GM18505 (cell line): ENCODE results near the gene PCBP3.
"Not testable (repeated sequence)": the region's sequence is repeated elsewhere in the genome, so short reads cannot be mapped to it uniquely, and the experiment has no call there.

ENCODE experiments used
- ATAC-seq: cut with Tn5 transposase; IDR thresholded peaks from one replicate; pipeline ENCODE4 v1.9.1; 2021; ENCODE audit not compliant: unreplicated experiment
- POLR2A ChIP-seq: IDR thresholded peaks from 4 replicates; pipeline ENCODE4 v1.6.1; 2011; ENCODE audit warnings: borderline replicate concordance; ENCODE audit not compliant: insufficient read depth, insufficient read length; ENCODE audit errors: extremely low read depth

The PCBP3 gene

GRCh38 chr21:45639206-45640000 is 4.1 kb upstream of the PCBP3 start:
- no peak for ATAC-seq
- no peak for TF ChIP-seq POLR2A

GRCh38 chr21:45640001-45640887 is 3.3 kb upstream of the PCBP3 start:
- ATAC-seq: no peak
- no peak for TF ChIP-seq POLR2A

GRCh38 chr21:45640888-45641479 is 2.5 kb upstream of the PCBP3 start:
- TF ChIP-seq POLR2A: no peak
- ATAC-seq: no peak

GRCh38 chr21:45641480-45642035 is 2.0 kb upstream of the PCBP3 start:
- no peak for TF ChIP-seq POLR2A
- no peak for ATAC-seq

GRCh38 chr21:45642122-45642813 is 1.3 kb upstream of the PCBP3 start:
- no peak for TF ChIP-seq POLR2A
- ATAC-seq: no peak

GRCh38 chr21:45644041-45644906 is 749 bp downstream of the PCBP3 start:
- no peak for TF ChIP-seq POLR2A
- no peak for ATAC-seq

- no peak for TF ChIP-seq POLR2A
- no peak for ATAC-seq
Observed at GRCh38 chr21:45651921-45652320, 8.4 kb downstream of the PCBP3 start.

- no peak for ATAC-seq
- no peak for TF ChIP-seq POLR2A
Observed at GRCh38 chr21:45655124-45655523, 11.6 kb downstream of the PCBP3 start.

- ATAC-seq: not testable (repeated sequence)
Observed at GRCh38 chr21:45656114-45656513, 12.6 kb downstream of the PCBP3 start.

- not testable (repeated sequence) for ATAC-seq
Observed at GRCh38 chr21:45661913-45662622, 18.5 kb downstream of the PCBP3 start.

GRCh38 chr21:45662623-45663245 is 19.2 kb downstream of the PCBP3 start:
- not testable (repeated sequence) for ATAC-seq
